OCI-LY7 (cell line): Measurements from ENCODE around the gene RINL. TPM values are rescaled to one million over a fixed set of nuclear protein-coding genes. Genes with fewer than 3 reads are reported as not detected.
"Not testable (repeated sequence)": the region's sequence is repeated elsewhere in the genome, so short reads cannot be mapped to it uniquely, and the experiment has no call there.

Source experiments
- BruUV-seq: library from RNA; stranded (reverse); fragments of 400-500 nt; replicated peaks from 2 replicates; lab custom pipeline; 2021; lab: Mats Ljungman, UMichigan
- CTCF ChIA-PET: fragments of 300-600 bp; sonication (Branson Sonifier 250); formaldehyde crosslinking; loops from one replicate; lab custom pipeline; 2022; ENCODE audit warnings: antibody characterized with exemption; ENCODE audit not compliant: unreplicated experiment; lab: Charles Lee
- POLR2A ChIA-PET: fragments of 300-600 bp; sonication (Branson Sonifier 250); formaldehyde crosslinking; loops from one replicate; lab custom pipeline; 2022; ENCODE audit warnings: antibody characterized with exemption; lab: Charles Lee
- DNase-seq: peaks from one replicate; pipeline ENCODE4 v3.0.0-alpha.2; 2015; ENCODE audit warnings: low spot score
- H2AFZ ChIP-seq: fragments of 200-600 bp; sonication (generic), shearing (Covaris generic); 2 replicates; pipeline ENCODE4 v1.6.1; 2014; ENCODE audit warnings: mild to moderate bottlenecking, antibody characterized with exemption, low read length, moderate library complexity
- H3K27ac ChIP-seq: fragments of 200-600 bp; sonication (generic); 2 replicates; pipeline ENCODE4 v1.5.1; 2014; ENCODE audit warnings: mixed run types, low read depth, mild to moderate bottlenecking, moderate library complexity, low read length, inconsistent platforms; ENCODE audit not compliant: poor library complexity, severe bottlenecking
- H3K36me3 ChIP-seq: fragments of 200-600 bp; sonication (generic); 2 replicates; pipeline ENCODE4 v1.6.1; 2014; ENCODE audit warnings: mild to moderate bottlenecking, antibody characterized with exemption, low read length, moderate library complexity, mixed read lengths; ENCODE audit not compliant: insufficient read depth
- H3K4me1 ChIP-seq: fragments of 200-600 bp; sonication (generic); 2 replicates; pipeline ENCODE4 v1.5.1; 2014; ENCODE audit warnings: mild to moderate bottlenecking, low read length; ENCODE audit not compliant: insufficient read depth, poor library complexity, severe bottlenecking
- H3K4me2 ChIP-seq: fragments of 200-600 bp; sonication (generic); 2 replicates; pipeline ENCODE4 v1.6.1; 2014; ENCODE audit warnings: mild to moderate bottlenecking, low read length
- H3K4me3 ChIP-seq: fragments of 200-600 bp; sonication (generic); 2 replicates; pipeline ENCODE4 v1.5.1; 2014; ENCODE audit warnings: mild to moderate bottlenecking, low read depth, low read length; ENCODE audit not compliant: poor library complexity, severe bottlenecking
- H3K79me2 ChIP-seq: fragments of 200-600 bp; sonication (generic); 2 replicates; pipeline ENCODE4 v1.6.1; 2016; ENCODE audit warnings: low read depth, mild to moderate bottlenecking, low read length, moderate library complexity, mixed read lengths; ENCODE audit not compliant: insufficient read depth
- H3K9me2 ChIP-seq: fragments of 200-600 bp; sonication (generic); 2 replicates; pipeline ENCODE4 v1.6.1; 2016; ENCODE audit warnings: mild to moderate bottlenecking, low read length, mixed read lengths; ENCODE audit not compliant: insufficient read depth
- H3K9me3 ChIP-seq: fragments of 200-600 bp; sonication (generic); 2 replicates; pipeline ENCODE4 v1.6.1; 2014; ENCODE audit warnings: mild to moderate bottlenecking, mixed run types, low read length, mixed read lengths
- H4K20me1 ChIP-seq: fragments of 200-600 bp; sonication (generic); 2 replicates; pipeline ENCODE4 v1.6.1; 2014; ENCODE audit warnings: mild to moderate bottlenecking, antibody characterized with exemption, low read length, moderate library complexity, mixed read lengths; ENCODE audit not compliant: insufficient read depth
- CTCF ChIP-seq: fragments of 200-600 bp; sonication (generic); conservative IDR thresholded peaks from 2 replicates; pipeline ENCODE4 v1.5.1; 2014; ENCODE audit warnings: mild to moderate bottlenecking, antibody characterized with exemption, low read length, moderate library complexity, mixed read lengths
- EZH2phosphoT487 ChIP-seq: fragments of 200-600 bp; sonication (generic); IDR thresholded peaks from 2 replicates; pipeline ENCODE4 v1.6.1; 2018; ENCODE audit warnings: low read depth, borderline replicate concordance, mild to moderate bottlenecking, mixed run types, antibody characterized with exemption, low read length, moderate library complexity, mixed read lengths
- intact Hi-C: fragments of 100-400 bp; cut with micrococcal nuclease; formaldehyde crosslinking; loops from one replicate; pipeline ENCODE4 v1.10.0; 2022; ENCODE audit not compliant: unreplicated experiment
- total RNA-seq, 2 experiments: library from RNA; depleted of rRNA in 1 of 2; stranded (reverse); fragments of >200 nt in 1 of 2; shearing (Covaris generic) in 1 of 2; gene quantifications; 2 replicates each; pipeline ENCODE4 v1.2.3, GENCODE V29; 2014 to 2022

Gene RINL
- total RNA-seq, 2 experiments from 2014 or later, result 26.3 to 42.1 TPM

DNA sequence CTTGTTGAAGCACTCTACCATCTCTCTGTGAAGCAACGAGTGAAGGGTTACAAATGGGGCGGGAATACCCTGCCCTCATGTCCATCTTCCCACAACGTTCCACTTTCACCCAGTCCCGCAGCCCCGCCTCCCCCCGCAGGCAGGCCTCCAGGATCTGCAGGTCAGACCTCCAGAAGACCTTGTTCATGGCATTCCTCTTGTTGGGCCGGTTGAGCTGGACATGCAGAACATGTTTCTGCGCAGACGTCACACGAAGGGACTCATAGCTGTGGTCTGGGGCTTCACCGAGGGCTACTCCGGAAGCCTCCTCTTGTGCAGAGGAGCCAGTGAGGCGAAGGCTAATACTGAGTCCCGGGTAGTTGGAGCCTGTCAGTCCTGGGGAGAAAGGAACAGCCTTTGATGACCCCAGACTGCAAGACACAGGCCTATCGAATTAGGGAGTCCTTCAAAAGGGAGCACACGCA lies 46.9 kb downstream of the RINL start:
- Histone ChIP-seq H3K36me3 (peaks cover 40% of the 10 kb centered on the region), H3K9me3 (no peaks in the 10 kb centered on the region), H3K9me2 (no peaks in the 10 kb centered on the region), H4K20me1 (no peaks in the 10 kb centered on the region), H2AFZ (peak overlapping the region; percentile 95), H3K27ac (peak overlapping the region; percentile 57), H3K4me1 (peaks cover 17% of the 10 kb centered on the region), H3K4me2 (peak overlapping the region; percentile 100), H3K4me3 (peak overlapping the region; percentile 85), H3K79me2 (peaks cover 7% of the 10 kb centered on the region; the same call in 1 of the 2 replicates)
- BruUV-seq, result TSS peak; percentile 56
- POLR2A ChIA-PET, result interaction anchor here (0.7 to 1.0 kb wide), 5 partner anchors 17 to 1812 kb away, joined by 3 to 5 read pairs (median 3); no protein-coding TSS in a partner anchor
- DNase-seq, result peak; percentile 62
- no peak for TF ChIP-seq CTCF
- intact Hi-C loops, result no loop called here
- CTCF ChIA-PET, result no interaction called here

- peaks cover 30% of the 10 kb centered on the region for H3K36me3 ChIP-seq
- no peak for DNase-seq
- peaks cover 17% of the 10 kb centered on the region for H3K4me1 ChIP-seq
- no peaks in the 10 kb centered on the region for H3K9me2 ChIP-seq
- H2AFZ ChIP-seq, result no peak overlapping the region
- no peak overlapping the region for H3K27ac ChIP-seq
- H3K4me2 ChIP-seq, result peak overlapping the region; percentile 100; the same call in 1 of the 2 replicates
- peaks cover 7% of the 10 kb centered on the region; the same call in 1 of the 2 replicates for H3K79me2 ChIP-seq
- H3K4me3 ChIP-seq, result peak overlapping the region; percentile 85
- no TSS peak for BruUV-seq
- TF ChIP-seq EZH2phosphoT487 (no peak), CTCF (no peak)
- ChIA-PET CTCF (no interaction called here), POLR2A (interaction anchor here (0.5 to 1.0 kb wide), 4 partner anchors 21 to 834 kb away, joined by 3 to 5 read pairs (median 4); no protein-coding TSS in a partner anchor)
- H3K9me3 ChIP-seq, result no peaks in the 10 kb centered on the region
- intact Hi-C loops, result no loop called here
- no peaks in the 10 kb centered on the region for H4K20me1 ChIP-seq
These were observed 47.9 kb downstream of the RINL start for GRCh38 chr19:38830039-38830733.

GRCh38 chr19:38829203-38829602 lies 48.9 kb downstream of the RINL start:
- CTCF ChIA-PET, BruUV-seq: not testable (repeated sequence)
- POLR2A ChIA-PET, result interaction anchor here (0.6 kb wide), 1 partner anchor 101 kb away, joined by 4 read pairs; the partner anchor contains the start of genes MRPS12 and SARS2

More at GRCh38 chr19:38829203-38829602, 48.9 kb downstream of the RINL start:
- peaks cover 29% of the 10 kb centered on the region for H3K36me3 ChIP-seq
- peaks cover 17% of the 10 kb centered on the region for H3K4me1 ChIP-seq
- H4K20me1 ChIP-seq, intact Hi-C loops, DNase-seq, H3K27ac ChIP-seq, H3K9me3 ChIP-seq, H3K79me2 ChIP-seq, H3K9me2 ChIP-seq, H3K4me2 ChIP-seq, H2AFZ ChIP-seq, H3K4me3 ChIP-seq: not testable (repeated sequence)
